ENCODE measurements around the gene TMEM255B. TPM values are rescaled to one million over a fixed set of nuclear protein-coding genes. Genes with fewer than 3 reads are reported as not detected.
A peak's percentile ranks its signal among the peaks of the same experiment; 100 is the strongest.

The TMEM255B gene
- total and polyA plus RNA-seq, 2 of the 4 experiments (the other 2 are of a cell fraction): 0.36 to 0.94 TPM

GRCh38 chr13:113836768-113837559 is 77.9 kb downstream of the TMEM255B start:
- Histone ChIP-seq H3K4me1 (ENCODE audit: control insufficient read depth, insufficient read depth, low read length) (peaks cover 42% of the 10 kb centered on the region), H3K36me3 (ENCODE audit: control insufficient read depth, insufficient read depth, low read length) (peaks cover 55% of the 10 kb centered on the region), H3K14ac (replicated peaks; ENCODE audit: low read depth, low read length) (peak overlapping the region; percentile 99), H3K27ac (ENCODE audit: insufficient read depth, low read length) (peak overlapping the region; percentile 98), H4K91ac (ENCODE audit: insufficient read depth, low read depth, low read length) (peak overlapping the region; percentile 98), H3K4me2 (ENCODE audit: low read depth, low read length) (peak overlapping the region; percentile 10; the same call in 1 of the 2 replicates), H3K79me1 (ENCODE audit: low read depth in 1 of 2, low read length in 2 of 2) (peaks cover 18 to 81% of the 10 kb centered on the region in 2 experiments), H2AK5ac (ENCODE audit: low read depth, low read length) (peak overlapping the region; percentile 93), H2BK20ac (ENCODE audit: low read depth, low read length) (peak overlapping the region; percentile 98), H2BK15ac (ENCODE audit: low read depth, low read length) (peak overlapping the region; percentile 85; the same call in 2 of the 3 replicates), H3K4me3 (ENCODE audit: insufficient read depth, low read depth, low read length) (no peak overlapping the region), H2BK5ac (ENCODE audit: low read depth, low read length, poor library complexity, severe bottlenecking) (peak overlapping the region; percentile 99), H4K5ac (ENCODE audit: low read depth, low read length) (peak overlapping the region; percentile 87), H2AK9ac (replicated peaks; ENCODE audit: low read depth, low read length, poor library complexity) (peak overlapping the region; percentile 98), H3K27me3 (ENCODE audit: control insufficient read depth, insufficient read depth, low read length) (no peaks in the 10 kb centered on the region), H2AFZ (replicated peaks; ENCODE audit: low read length, poor library complexity) (peak overlapping the region; percentile 80), H2BK120ac (ENCODE audit: low read depth, low read length) (peak overlapping the region; percentile 99), H4K20me1 (ENCODE audit: insufficient read depth, low read length) (peaks cover 30% of the 10 kb centered on the region), H3K23ac (ENCODE audit: low read depth, low read length) (peak overlapping the region; percentile 100), H3K4ac (ENCODE audit: low read depth, low read length) (peak overlapping the region; percentile 99), H3K56ac (ENCODE audit: extremely low read depth, insufficient read depth, low read length) (peak overlapping the region; percentile 99), H3K9me1 (ENCODE audit: insufficient read depth, low read length) (peaks cover 5% of the 10 kb centered on the region; the same call in 1 of the 2 replicates), H3K18ac (ENCODE audit: low read depth, low read length) (peak overlapping the region; percentile 99), H3K9me3 (ENCODE audit: control insufficient read depth, insufficient read depth, low read length) (no peaks in the 10 kb centered on the region), H3K9ac (ENCODE audit: low read depth, low read length) (peak overlapping the region; percentile 81), H4K8ac (ENCODE audit: low read depth in 2 of 2, low read length in 2 of 2) (peak overlapping the region; percentile 93 to 99)
- dilution Hi-C loops (cut with HindIII; ENCODE audit: low sequenced_read_pairs, unreplicated experiment) (no loop called here), in situ Hi-C loops (cut with MboI; ENCODE audit: low sequenced_read_pairs) (no loop called here), intact Hi-C loops (cut with micrococcal nuclease) (no loop called here)
- DNase-seq (peak; percentile 85), ATAC-seq (ENCODE audit: low read depth) (peak; percentile 47)
- 11% methylated on average over 5 of the region's 19 CpGs; no CpG with 5 or more reads in 1 of the 2 experiments for WGBS, 2 experiments (ENCODE audit: extremely low coverage in 2 of 2, insufficient read length in 1 of 2)
- TF ChIP-seq MAZ (IDR thresholded peaks at IDR 0.05; ENCODE audit: borderline replicate concordance, low read depth, low read length): 0 out of 2 replicates have a peak, but pooled peaks have one; percentile 9
- no peak for TF ChIP-seq RFX5 (IDR thresholded peaks at IDR 0.05; ENCODE audit: low read depth, low read length)
- TF ChIP-seq RCOR1 (IDR thresholded peaks at IDR 0.05; ENCODE audit: insufficient replicate concordance, low read length): no peak
- 0 out of 2 replicates have a peak, but pooled peaks have one; percentile 7 for TF ChIP-seq POLR2A (IDR thresholded peaks at IDR 0.05; ENCODE audit: low read depth, low read length)
- TF ChIP-seq CTCF (conservative IDR thresholded peaks at IDR 0.05; ENCODE audit: low read depth, low read length): no peak
- TF ChIP-seq CHD1 (IDR thresholded peaks at IDR 0.05; ENCODE audit: low read depth, low read length): no peak
- no peak for TF ChIP-seq CEBPB (IDR thresholded peaks at IDR 0.05; ENCODE audit: low read depth, low read length)
- BruUV-seq (replicated peaks): TSS peak; percentile 60
- ChIA-PET CTCF (no interaction called here), POLR2A (ENCODE audit: unreplicated experiment) (interaction anchor here (0.5 to 1.0 kb wide), 2 partner anchors 28 to 188 kb away, joined by 3 to 5 read pairs; no protein-coding TSS in a partner anchor)

Data from IMR-90 (cell line).